D721Med (cell line): ENCODE results near the gene UBE2J1.
"Not testable (repeated sequence)": the region's sequence is repeated elsewhere in the genome, so short reads cannot be mapped to it uniquely, and the experiment has no call there.

Experiments used
- DNase-seq: peaks from one replicate; pipeline ENCODE4 v3.0.0; 2011; ENCODE audit warnings: low spot score; ENCODE audit not compliant: insufficient read length
- FAIRE-seq: peaks from 2 replicates; lab custom pipeline; 2011; peaks lifted over from hg19 to GRCh38; lab: Jason Lieb, UNC
- TF ChIP-seq, protein P1 (sequence below): IDR thresholded peaks from 2 replicates; pipeline ENCODE4 v1.5.1; 2012; ENCODE audit warnings: mild to moderate bottlenecking, control low read depth; ENCODE audit not compliant: insufficient read depth; ENCODE audit errors: missing control alignments

Gene UBE2J1

DNA sequence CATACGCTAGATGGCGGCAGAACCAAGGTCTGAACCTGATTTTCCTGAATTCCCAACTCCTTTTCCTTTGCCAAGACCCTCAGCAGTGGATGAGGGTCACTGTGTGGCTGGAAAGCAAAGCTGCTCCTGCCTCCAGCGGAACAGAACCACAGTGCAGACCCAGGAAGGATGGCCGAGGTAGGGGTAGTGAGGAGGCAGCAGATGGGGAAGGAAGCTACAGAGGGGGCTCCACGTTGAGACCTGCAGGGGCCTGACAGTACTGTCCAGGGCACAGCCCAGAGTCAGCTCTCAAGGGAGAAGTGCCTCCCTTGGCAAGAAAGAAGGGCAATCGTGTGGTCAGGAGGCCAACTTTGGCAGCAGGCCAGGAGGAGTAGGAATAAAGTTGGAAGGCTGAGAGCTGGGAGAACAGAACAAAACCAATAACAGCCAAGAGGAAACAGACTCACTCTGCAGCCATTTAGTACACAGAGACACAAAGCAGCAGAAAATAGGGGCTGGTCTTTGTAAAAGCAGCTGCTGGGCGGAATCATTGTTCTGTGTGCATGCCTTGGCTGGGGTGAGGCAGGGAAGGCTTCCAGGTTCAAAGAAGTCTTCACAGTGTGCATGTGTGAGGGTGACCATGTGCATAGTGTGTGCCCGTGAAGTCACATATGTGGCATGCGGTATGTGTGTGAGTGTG is 40.5 kb downstream of the UBE2J1 start:
- FAIRE-seq, result no peak
- DNase-seq, result no peak
- TF ChIP-seq, protein P1, sequence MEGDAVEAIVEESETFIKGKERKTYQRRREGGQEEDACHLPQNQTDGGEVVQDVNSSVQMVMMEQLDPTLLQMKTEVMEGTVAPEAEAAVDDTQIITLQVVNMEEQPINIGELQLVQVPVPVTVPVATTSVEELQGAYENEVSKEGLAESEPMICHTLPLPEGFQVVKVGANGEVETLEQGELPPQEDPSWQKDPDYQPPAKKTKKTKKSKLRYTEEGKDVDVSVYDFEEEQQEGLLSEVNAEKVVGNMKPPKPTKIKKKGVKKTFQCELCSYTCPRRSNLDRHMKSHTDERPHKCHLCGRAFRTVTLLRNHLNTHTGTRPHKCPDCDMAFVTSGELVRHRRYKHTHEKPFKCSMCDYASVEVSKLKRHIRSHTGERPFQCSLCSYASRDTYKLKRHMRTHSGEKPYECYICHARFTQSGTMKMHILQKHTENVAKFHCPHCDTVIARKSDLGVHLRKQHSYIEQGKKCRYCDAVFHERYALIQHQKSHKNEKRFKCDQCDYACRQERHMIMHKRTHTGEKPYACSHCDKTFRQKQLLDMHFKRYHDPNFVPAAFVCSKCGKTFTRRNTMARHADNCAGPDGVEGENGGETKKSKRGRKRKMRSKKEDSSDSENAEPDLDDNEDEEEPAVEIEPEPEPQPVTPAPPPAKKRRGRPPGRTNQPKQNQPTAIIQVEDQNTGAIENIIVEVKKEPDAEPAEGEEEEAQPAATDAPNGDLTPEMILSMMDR, result peak; percentile 37

DNA sequence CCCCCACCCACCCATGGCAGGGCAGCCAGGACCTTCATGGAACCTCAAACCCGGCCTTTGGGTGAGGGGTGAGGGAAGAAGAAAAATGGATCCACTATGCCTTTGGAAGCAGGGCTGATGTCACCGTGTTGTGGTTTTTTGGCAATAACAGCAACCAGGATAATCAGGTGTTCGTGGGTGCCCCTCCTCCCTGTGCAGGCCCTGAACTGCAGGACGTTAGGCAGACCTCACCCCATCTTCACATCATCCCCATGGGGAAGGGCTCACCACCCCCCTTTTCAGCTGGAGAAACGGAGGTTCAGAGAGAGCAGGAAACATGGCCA is 41.0 kb downstream of the UBE2J1 start:
- no peak for FAIRE-seq
- TF ChIP-seq, protein P1, result no peak
- DNase-seq, result no peak

DNA sequence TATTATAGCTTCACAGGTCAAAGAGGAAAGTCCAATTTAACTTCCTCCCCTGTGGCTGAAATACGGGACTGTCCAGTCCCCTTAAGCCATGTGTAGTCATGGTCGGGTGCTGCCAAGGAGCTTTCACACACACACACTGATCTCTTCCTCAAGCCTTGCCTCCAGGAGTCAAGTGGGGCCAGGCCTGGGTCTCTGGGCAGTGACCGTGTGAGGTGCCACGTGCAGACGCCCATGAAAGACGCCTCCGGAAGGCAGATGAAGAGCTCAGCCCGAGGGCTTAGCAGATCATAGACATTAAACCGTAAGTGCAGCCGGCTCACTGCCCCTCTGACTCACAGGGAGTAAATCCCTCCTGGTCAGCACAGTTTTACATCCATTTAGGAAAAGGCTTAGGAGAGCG is 41.6 kb downstream of the UBE2J1 start:
- peak; percentile 49 for DNase-seq
- TF ChIP-seq, protein P1, result no peak
- FAIRE-seq, result peak; percentile 73

DNA sequence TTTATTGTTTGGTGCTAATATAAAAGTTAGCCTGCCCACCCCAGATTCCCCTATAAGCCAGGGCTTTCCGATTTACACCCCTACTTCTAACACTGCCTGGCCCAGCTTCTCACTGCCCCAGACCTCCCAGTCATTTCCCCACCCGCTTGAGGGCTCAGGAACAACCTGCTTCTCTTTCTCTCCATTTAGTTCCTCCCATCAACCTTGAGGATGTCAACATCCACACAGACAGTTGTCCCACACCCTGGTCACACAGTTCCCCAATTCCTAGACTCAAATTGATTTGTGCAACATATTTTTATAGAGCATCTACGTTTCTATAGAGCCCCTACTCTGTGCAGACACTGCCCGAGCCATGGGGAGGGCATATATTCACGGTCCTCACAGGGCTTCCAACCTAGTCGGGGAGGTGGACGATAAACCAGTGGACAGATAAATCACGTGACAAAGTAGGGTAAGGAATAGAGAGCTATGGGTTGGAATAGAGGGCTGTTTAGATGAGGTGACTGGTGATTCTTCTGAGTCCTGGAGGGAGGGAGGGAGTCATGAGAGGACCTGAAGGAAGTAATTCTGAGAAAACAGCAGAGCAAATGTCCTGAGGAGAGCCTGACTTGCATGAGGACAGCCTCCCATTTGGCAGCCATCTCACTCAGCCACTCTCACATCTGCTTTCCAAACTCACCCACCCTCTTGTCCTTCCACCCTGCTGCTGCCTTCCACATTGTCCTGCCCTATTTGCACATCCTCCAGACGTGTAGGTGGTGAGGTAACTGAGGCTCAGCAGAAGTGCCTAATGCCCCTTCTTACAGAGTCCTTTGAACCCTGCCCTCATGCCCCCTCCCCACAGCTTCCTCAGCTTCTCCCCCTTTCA is 43.8 kb downstream of the UBE2J1 start:
- TF ChIP-seq, protein P1, result no peak
- FAIRE-seq (no peak), DNase-seq (no peak)

DNA sequence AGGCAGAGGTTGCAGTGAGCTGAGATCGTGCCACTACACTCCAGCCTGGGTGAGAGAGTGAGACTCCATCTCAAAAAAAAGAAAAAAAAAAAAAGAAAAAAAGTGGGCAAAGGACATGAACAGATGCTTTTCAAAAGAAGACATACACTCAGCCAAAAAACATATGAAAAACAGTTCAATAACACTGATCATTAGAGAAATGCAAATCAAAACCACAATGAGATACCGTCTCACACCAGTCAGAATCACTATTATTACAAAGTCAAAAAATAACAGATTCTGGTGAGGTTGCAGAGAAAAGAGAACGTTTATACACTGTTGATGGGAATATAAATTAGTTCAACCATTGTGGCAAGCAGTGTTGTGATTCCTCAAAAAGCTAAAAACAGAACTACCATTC is 48.0 kb downstream of the UBE2J1 start:
- DNase-seq, FAIRE-seq: not testable (repeated sequence)

DNA sequence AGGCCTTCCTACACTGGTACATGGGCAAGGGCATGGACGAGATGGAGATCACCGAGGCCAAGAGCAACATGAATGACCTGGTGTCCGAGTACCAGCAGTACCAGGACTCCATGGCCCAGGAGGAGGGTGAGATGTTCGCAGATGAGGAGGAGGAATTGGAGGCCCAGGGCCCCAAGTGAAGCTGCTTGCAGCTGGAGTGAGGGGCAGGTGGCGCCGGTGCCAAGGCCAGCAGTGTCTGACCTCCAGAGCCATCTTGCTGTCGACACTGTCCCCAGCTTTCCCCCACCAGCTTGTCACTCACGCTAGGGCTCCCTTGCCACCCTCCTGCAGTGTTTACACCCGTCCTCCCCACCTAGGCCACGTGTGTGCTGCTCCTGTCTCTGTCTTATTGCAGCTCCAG is 49.6 kb downstream of the UBE2J1 start:
- DNase-seq, result no peak
- no peak for FAIRE-seq
- TF ChIP-seq, protein P1, result no peak

DNA sequence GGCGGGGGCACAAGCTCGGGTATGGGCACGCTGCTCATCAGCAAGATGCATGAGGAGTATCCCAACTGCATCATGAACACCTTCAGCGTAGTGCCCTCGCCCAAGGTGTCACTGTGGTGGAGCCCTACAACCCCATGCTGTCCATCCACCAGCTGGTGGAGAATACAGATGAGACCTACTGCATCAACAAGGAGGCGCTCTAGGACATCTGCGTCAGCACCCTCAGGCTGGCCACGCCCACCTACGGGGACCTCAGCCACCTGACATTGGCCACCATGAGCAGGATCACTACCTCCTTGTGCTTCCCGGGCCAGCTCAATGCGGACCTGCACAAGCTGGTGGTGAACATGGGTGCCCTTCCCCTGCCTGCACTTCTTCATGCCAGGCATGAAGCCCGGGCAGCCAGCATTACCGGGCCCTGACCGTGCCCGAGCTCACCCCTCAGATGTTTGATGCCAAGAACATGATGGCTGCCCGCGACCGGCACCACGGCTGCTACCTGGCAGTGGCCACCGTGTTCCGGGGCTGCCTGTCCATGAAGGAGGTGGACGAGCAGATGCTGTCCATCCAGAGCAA is 50.2 kb downstream of the UBE2J1 start:
- no peak for DNase-seq
- no peak for FAIRE-seq
- TF ChIP-seq, protein P1, result no peak
